Mucosa of stomach (tissue), 1 donor: ENCODE measurements around the gene DYNLT2B.

ENCODE experiments used
- H3K27me3 ChIP-seq: one replicate; pipeline ENCODE4 v1.7.0; 2013; ENCODE audit warnings: mild to moderate bottlenecking, low read length; ENCODE audit not compliant: control insufficient read depth, insufficient read depth
- H3K36me3 ChIP-seq: one replicate; pipeline ENCODE4 v1.7.0; 2013; ENCODE audit warnings: low read length; ENCODE audit not compliant: control insufficient read depth, insufficient read depth
- H3K4me1 ChIP-seq: one replicate; pipeline ENCODE4 v1.7.0; 2013; ENCODE audit warnings: mild to moderate bottlenecking, low read length; ENCODE audit not compliant: control insufficient read depth, insufficient read depth
- H3K4me3 ChIP-seq: one replicate; pipeline ENCODE4 v1.7.0; 2013; ENCODE audit warnings: low read length
- H3K9ac ChIP-seq: one replicate; pipeline ENCODE4 v1.7.0; 2013; ENCODE audit warnings: mild to moderate bottlenecking, low read length, moderate library complexity
- H3K9me3 ChIP-seq: one replicate; pipeline ENCODE4 v1.7.0; 2013; ENCODE audit warnings: mild to moderate bottlenecking, low read length, moderate library complexity; ENCODE audit not compliant: control insufficient read depth
- donor health status: Pancreatic carcinoma.

DYNLT2B gene

GRCh38 chr3:196287090-196287439, 31.0 kb downstream of the DYNLT2B start:
- peak overlapping the region; percentile 89 for H3K4me3 ChIP-seq
- no peaks in the 10 kb centered on the region for H3K27me3 ChIP-seq
- H3K9me3 ChIP-seq: no peaks in the 10 kb centered on the region
- H3K4me1 ChIP-seq: no peaks in the 10 kb centered on the region
- H3K36me3 ChIP-seq: no peaks in the 10 kb centered on the region
- peak overlapping the region; percentile 96 for H3K9ac ChIP-seq

- Histone ChIP-seq H3K4me1 (peaks cover 12% of the 10 kb centered on the region), H3K27me3 (no peaks in the 10 kb centered on the region), H3K9me3 (no peaks in the 10 kb centered on the region), H3K36me3 (no peaks in the 10 kb centered on the region), H3K4me3 (no peak overlapping the region), H3K9ac (no peak overlapping the region)
These were observed 33.6 kb downstream of the DYNLT2B start for GRCh38 chr3:196284396-196284795.

GRCh38 chr3:196281962-196282361, 36.1 kb downstream of the DYNLT2B start:
- no peaks in the 10 kb centered on the region for H3K36me3 ChIP-seq
- H3K9me3 ChIP-seq: no peaks in the 10 kb centered on the region
- H3K27me3 ChIP-seq: no peaks in the 10 kb centered on the region
- peaks cover 23% of the 10 kb centered on the region for H3K4me1 ChIP-seq
- no peak overlapping the region for H3K9ac ChIP-seq
- H3K4me3 ChIP-seq: no peak overlapping the region

- Histone ChIP-seq H3K9ac (no peak overlapping the region), H3K36me3 (no peaks in the 10 kb centered on the region), H3K27me3 (no peaks in the 10 kb centered on the region), H3K4me1 (peaks cover 23% of the 10 kb centered on the region), H3K9me3 (no peaks in the 10 kb centered on the region), H3K4me3 (no peak overlapping the region)
These were observed 37.2 kb downstream of the DYNLT2B start for GRCh38 chr3:196280689-196281440.

- Histone ChIP-seq H3K27me3 (no peaks in the 10 kb centered on the region), H3K4me3 (no peak overlapping the region), H3K36me3 (no peaks in the 10 kb centered on the region), H3K9me3 (no peaks in the 10 kb centered on the region), H3K4me1 (peaks cover 15% of the 10 kb centered on the region), H3K9ac (no peak overlapping the region)
These were observed 42.9 kb downstream of the DYNLT2B start for GRCh38 chr3:196275126-196275525.

- Histone ChIP-seq H3K9me3 (no peaks in the 10 kb centered on the region), H3K4me1 (peaks cover 13% of the 10 kb centered on the region), H3K36me3 (no peaks in the 10 kb centered on the region), H3K4me3 (no peak overlapping the region), H3K9ac (no peak overlapping the region), H3K27me3 (no peaks in the 10 kb centered on the region)
These were observed 43.5 kb downstream of the DYNLT2B start for GRCh38 chr3:196274585-196274984.

- H3K4me3 ChIP-seq: no peak overlapping the region
- no peak overlapping the region for H3K9ac ChIP-seq
- H3K36me3 ChIP-seq: no peaks in the 10 kb centered on the region
- H3K4me1 ChIP-seq: peaks cover 3% of the 10 kb centered on the region
- no peaks in the 10 kb centered on the region for H3K9me3 ChIP-seq
- H3K27me3 ChIP-seq: no peaks in the 10 kb centered on the region
These were observed 44.4 kb downstream of the DYNLT2B start for GRCh38 chr3:196273655-196274054.

- no peak overlapping the region for H3K9ac ChIP-seq
- no peaks in the 10 kb centered on the region for H3K9me3 ChIP-seq
- no peak overlapping the region for H3K4me3 ChIP-seq
- no peaks in the 10 kb centered on the region for H3K27me3 ChIP-seq
- no peaks in the 10 kb centered on the region for H3K4me1 ChIP-seq
- no peaks in the 10 kb centered on the region for H3K36me3 ChIP-seq
These were observed 45.2 kb downstream of the DYNLT2B start for GRCh38 chr3:196272826-196273225.

GRCh38 chr3:196270499-196270898, 47.5 kb downstream of the DYNLT2B start:
- H3K36me3 ChIP-seq: no peaks in the 10 kb centered on the region
- H3K27me3 ChIP-seq: no peaks in the 10 kb centered on the region
- no peaks in the 10 kb centered on the region for H3K9me3 ChIP-seq
- H3K4me1 ChIP-seq: no peaks in the 10 kb centered on the region
- H3K9ac ChIP-seq: no peak overlapping the region
- H3K4me3 ChIP-seq: no peak overlapping the region

GRCh38 chr3:196268284-196269163, 49.5 kb downstream of the DYNLT2B start:
- H3K36me3 ChIP-seq: no peaks in the 10 kb centered on the region
- no peak overlapping the region for H3K4me3 ChIP-seq
- no peaks in the 10 kb centered on the region for H3K4me1 ChIP-seq
- no peaks in the 10 kb centered on the region for H3K9me3 ChIP-seq
- H3K9ac ChIP-seq: no peak overlapping the region
- H3K27me3 ChIP-seq: no peaks in the 10 kb centered on the region

GRCh38 chr3:196263819-196264218, 54.2 kb downstream of the DYNLT2B start:
- Histone ChIP-seq H3K4me3 (no peak overlapping the region), H3K9me3 (no peaks in the 10 kb centered on the region), H3K4me1 (no peaks in the 10 kb centered on the region), H3K27me3 (no peaks in the 10 kb centered on the region), H3K9ac (no peak overlapping the region), H3K36me3 (no peaks in the 10 kb centered on the region)

- Histone ChIP-seq H3K4me1 (no peaks in the 10 kb centered on the region), H3K9me3 (no peaks in the 10 kb centered on the region), H3K9ac (no peak overlapping the region), H3K36me3 (peaks cover 3% of the 10 kb centered on the region), H3K27me3 (no peaks in the 10 kb centered on the region), H3K4me3 (no peak overlapping the region)
These were observed 57.3 kb downstream of the DYNLT2B start for GRCh38 chr3:196260784-196261183.
